Measurements from ENCODE around the gene MGAT3. TPM values are rescaled to one million over a fixed set of nuclear protein-coding genes. Genes with fewer than 3 reads are reported as not detected.
"Not testable (repeated sequence)": the region's sequence is repeated elsewhere in the genome, so short reads cannot be mapped to it uniquely, and the experiment has no call there.

MGAT3 gene
- polyA plus RNA-seq, 6 donors from 2014 or later, result 0.11 to 2.8 (median 0.45) TPM; not detected in 1

GRCh38 chr22:39512026-39512425 lies 55.2 kb downstream of the MGAT3 start:
- Mint-ChIP-seq H3K36me3 (peaks cover 20% of the 10 kb centered on the region in 2 donors), H3K9me3 (no peaks in the 10 kb centered on the region), H3K27me3 (no peaks in the 10 kb centered on the region), H3K4me3 (no peak overlapping the region), H3K27ac (no peak overlapping the region), H3K4me1 (peaks cover 32 to 35% (median 34%) of the 10 kb centered on the region in 3 donors)
- no peak for ATAC-seq (ENCODE audit: low read depth in 2 of 2)
- no peak for DNase-seq

- Mint-ChIP-seq H3K36me3 (peaks cover 19 to 20% of the 10 kb centered on the region in 2 donors), H3K27ac (peak overlapping the region in 1 of 6 donors; percentile 73), H3K27me3 (no peaks in the 10 kb centered on the region), H3K4me3 (no peak overlapping the region), H3K9me3 (no peaks in the 10 kb centered on the region), H3K4me1 (peaks cover 26 to 37% (median 26%) of the 10 kb centered on the region in 3 donors)
- no peak for DNase-seq
- no peak for ATAC-seq (ENCODE audit: low read depth in 2 of 2)
Observed at GRCh38 chr22:39513791-39514190, 57.0 kb downstream of the MGAT3 start.

DNA sequence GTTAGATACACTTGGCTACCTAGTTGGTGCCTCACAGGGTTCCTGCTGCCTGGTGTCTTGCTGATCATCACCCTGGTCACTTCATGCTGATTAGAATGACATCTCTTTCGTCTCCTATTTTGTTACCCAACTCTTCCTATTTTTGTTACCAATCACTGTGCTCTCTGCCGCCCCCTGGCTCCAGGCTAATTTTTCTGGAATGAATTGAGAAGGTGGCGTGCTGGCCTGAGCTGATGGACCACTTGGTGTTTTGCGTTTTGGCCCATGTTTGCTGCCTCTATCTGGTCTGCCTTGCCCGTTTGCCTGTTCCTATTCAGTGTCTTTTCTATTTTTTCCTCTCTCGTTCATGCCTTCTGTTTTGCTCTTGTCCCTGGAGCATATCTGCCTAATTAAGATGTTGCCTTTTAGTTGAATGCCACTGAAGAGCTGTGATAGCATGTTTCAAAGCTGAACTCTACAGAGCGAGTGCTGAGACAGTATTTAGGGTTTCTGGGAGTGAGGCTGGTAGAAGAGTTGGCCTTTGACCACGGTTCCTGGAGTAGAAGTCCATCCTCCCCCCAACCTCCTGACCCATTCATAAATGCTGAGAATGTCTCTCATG lies 57.7 kb downstream of the MGAT3 start:
- Mint-ChIP-seq H3K27ac (peak overlapping the region in 2 of 6 donors; percentile 17 to 86), H3K27me3 (no peaks in the 10 kb centered on the region), H3K36me3 (peaks cover 15 to 16% of the 10 kb centered on the region in 2 donors), H3K4me3 (peak overlapping the region in 1 of 8 donors; percentile 64), H3K9me3 (no peaks in the 10 kb centered on the region), H3K4me1 (peaks cover 22 to 40% (median 24%) of the 10 kb centered on the region in 3 donors)
- DNase-seq, result peak; percentile 46
- ATAC-seq (ENCODE audit: low read depth in 2 of 2), result peak; percentile 32 to 40

DNA sequence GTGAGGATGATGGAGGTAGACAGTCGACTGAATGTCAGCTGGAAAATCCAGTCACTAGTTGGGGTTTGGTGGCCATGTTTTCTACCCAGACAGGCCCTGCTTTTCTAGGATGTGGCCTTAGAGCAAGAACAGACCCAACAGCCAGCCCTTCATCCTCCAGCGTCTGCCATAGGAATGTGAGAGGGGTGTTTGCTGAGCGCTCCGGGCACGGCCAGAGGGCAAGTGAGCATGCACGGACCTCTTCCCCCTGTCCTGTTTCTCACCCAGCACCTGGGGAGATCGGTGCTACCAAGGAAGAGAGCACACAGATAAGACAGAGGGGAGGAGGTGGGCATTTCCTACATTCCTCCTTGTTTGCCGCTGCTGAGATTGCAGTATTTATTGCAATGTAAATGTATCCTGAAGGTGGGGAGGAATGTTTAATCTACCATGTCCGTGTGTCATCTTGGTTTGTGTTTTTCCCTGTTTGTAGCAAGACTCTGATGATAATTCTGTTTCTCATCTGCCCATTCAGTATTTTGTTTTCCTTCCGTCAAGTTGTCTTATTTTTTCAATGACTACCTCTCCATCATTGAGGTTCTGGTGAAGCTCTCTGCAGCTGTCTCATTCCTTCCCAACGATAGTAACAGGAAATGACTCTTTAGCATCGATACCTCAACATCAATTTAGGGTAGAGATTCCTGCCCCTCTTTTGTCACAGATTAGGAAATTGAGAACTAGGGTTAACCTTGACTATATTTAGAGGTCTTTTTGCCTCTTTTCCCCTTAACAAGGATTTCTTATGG lies 58.6 kb downstream of the MGAT3 start:
- H3K27ac Mint-ChIP-seq, result peak overlapping the region in 2 of 6 donors; percentile 66 to 93
- H3K36me3 Mint-ChIP-seq, result peaks cover 10 to 12% of the 10 kb centered on the region in 2 donors
- H3K4me1 Mint-ChIP-seq, result peaks cover 20 to 35% (median 22%) of the 10 kb centered on the region in 3 donors
- H3K4me3 Mint-ChIP-seq, result peak overlapping the region in 2 of 8 donors; percentile 54 to 71
- no peaks in the 10 kb centered on the region for H3K27me3 Mint-ChIP-seq
- DNase-seq, result no peak
- peaks cover 0 to 4% (median 0%) of the 10 kb centered on the region in 7 donors for H3K9me3 Mint-ChIP-seq
- ATAC-seq (ENCODE audit: low read depth in 2 of 2), result no peak

DNA sequence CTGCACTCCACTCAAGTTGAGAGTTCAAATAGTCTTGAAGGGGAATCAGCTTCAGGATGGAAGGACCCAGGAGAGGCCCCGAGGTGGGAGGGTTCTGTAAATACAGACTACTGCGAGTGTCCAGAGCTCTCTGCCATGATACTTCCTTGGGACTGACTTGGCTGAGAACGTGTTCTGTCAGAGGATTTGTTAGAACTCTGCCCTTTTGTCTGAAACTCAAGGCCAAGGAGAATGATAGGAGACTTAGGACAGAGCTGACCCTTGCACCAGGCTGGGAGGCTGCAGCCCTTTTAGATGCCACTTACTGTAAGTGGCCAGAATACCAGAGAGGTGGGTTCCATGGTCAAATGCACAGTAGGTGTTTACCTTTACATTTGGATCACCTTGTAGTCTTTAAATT lies 60.7 kb downstream of the MGAT3 start:
- ATAC-seq (ENCODE audit: low read depth in 2 of 2) (no peak), DNase-seq (no peak)
- H3K36me3 Mint-ChIP-seq, result peaks cover 12 to 18% of the 10 kb centered on the region in 2 donors
- peak overlapping the region in 2 of 8 donors; percentile 61 to 90 for H3K4me3 Mint-ChIP-seq
- H3K27me3 Mint-ChIP-seq, result no peaks in the 10 kb centered on the region
- H3K9me3 Mint-ChIP-seq, result peaks cover 0 to 4% (median 0%) of the 10 kb centered on the region in 7 donors
- H3K27ac Mint-ChIP-seq, result peak overlapping the region in 1 of 6 donors; percentile 79
- H3K4me1 Mint-ChIP-seq, result peaks cover 30 to 41% (median 32%) of the 10 kb centered on the region in 3 donors

- H3K9me3 Mint-ChIP-seq, result peaks cover 0 to 4% (median 0%) of the 10 kb centered on the region in 7 donors
- H3K4me3 Mint-ChIP-seq, result peak overlapping the region in 7 of 8 donors; percentile 81 to 100 (median 97)
- ATAC-seq (ENCODE audit: low read depth in 2 of 2), result no peak
- no peak for DNase-seq
- peaks cover 7 to 18% of the 10 kb centered on the region in 2 donors for H3K36me3 Mint-ChIP-seq
- peaks cover 33 to 49% (median 38%) of the 10 kb centered on the region in 3 donors for H3K4me1 Mint-ChIP-seq
- H3K27me3 Mint-ChIP-seq, result no peaks in the 10 kb centered on the region
- H3K27ac Mint-ChIP-seq, result peak overlapping the region in 1 of 6 donors; percentile 99
Observed at GRCh38 chr22:39518144-39518786, 61.5 kb downstream of the MGAT3 start.

DNA sequence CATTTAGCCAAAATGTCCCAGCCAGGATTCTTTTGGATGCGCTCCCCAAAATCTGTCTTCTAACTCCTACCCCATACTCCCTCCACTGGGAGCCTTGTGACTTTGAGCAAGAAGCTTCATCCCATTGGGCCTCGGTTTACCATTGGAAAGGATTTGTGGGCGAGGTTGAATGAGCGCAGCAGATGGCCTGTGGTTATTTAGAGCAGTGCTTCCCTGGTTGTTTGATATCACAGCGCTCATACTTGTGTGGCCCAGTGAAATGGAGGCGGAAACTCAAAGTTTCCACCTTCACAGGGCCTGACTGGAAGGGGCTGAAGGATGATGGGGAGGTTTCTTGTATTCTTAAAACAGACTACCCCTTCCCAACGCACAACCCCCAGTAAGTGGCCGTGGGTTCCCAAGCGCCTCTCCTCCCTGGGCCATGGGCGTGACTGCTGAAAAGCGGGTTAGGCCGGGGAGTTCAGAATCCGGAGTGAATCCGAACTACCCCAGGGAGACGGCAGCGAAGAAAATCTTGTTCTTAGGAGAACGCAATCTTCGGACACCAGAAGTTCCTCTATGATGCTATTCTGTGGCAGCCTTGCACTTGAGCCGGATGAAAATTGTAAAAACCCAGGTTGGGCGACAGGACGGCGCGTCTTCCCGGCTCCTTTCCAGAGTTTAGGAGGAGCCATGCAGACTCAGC lies 62.3 kb downstream of the MGAT3 start:
- peaks cover 0 to 4% (median 0%) of the 10 kb centered on the region in 7 donors for H3K9me3 Mint-ChIP-seq
- ATAC-seq (ENCODE audit: low read depth in 2 of 2) (no peak), DNase-seq (no peak)
- peaks cover 34 to 52% (median 42%) of the 10 kb centered on the region in 3 donors for H3K4me1 Mint-ChIP-seq
- peak overlapping the region in 5 of 6 donors; percentile 79 to 100 (median 99) for H3K27ac Mint-ChIP-seq
- no peaks in the 10 kb centered on the region for H3K27me3 Mint-ChIP-seq
- peak overlapping the region; percentile 90 to 100 (median 98) for H3K4me3 Mint-ChIP-seq
- H3K36me3 Mint-ChIP-seq, result peaks cover 7 to 16% of the 10 kb centered on the region in 2 donors

DNA sequence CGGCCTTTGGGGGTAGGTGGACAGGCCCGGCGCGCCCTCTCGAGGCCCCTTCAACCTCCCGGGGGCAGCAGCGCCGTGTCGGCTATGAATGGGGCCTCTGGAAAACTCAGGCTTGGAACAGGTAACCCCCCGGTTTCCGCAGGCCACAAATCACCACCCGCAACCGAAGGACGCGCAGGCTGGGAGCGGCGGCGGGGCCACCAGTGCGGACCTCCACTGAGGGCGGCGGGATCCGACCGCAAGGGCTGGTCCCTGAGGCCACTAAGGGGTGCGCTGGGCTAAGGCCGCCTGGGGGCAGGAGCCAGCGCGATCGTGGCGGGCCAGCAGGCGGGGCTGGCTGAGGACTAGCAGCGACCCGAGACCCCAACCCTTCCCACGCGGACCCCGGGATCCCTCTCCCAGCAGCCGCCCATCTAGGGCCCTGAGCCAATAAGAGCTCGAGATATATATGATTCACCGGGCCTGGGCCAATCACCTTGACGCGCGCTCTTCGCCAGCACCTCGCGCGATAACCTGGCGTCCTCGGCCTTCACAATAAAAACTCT lies 62.9 kb downstream of the MGAT3 start:
- no peaks in the 10 kb centered on the region for H3K27me3 Mint-ChIP-seq
- H3K4me1 Mint-ChIP-seq, result peaks cover 32 to 53% (median 44%) of the 10 kb centered on the region in 3 donors
- H3K9me3 Mint-ChIP-seq, result peaks cover 0 to 4% (median 0%) of the 10 kb centered on the region in 7 donors
- DNase-seq (peak; percentile 95), ATAC-seq (ENCODE audit: low read depth in 2 of 2) (peak; percentile 91 to 93)
- H3K4me3 Mint-ChIP-seq, result peak overlapping the region; percentile 90 to 100 (median 98)
- peaks cover under 1 to 10% of the 10 kb centered on the region in 2 donors for H3K36me3 Mint-ChIP-seq
- peak overlapping the region; percentile 98 to 100 (median 99) for H3K27ac Mint-ChIP-seq

GRCh38 chr22:39520226-39521105 lies 63.7 kb downstream of the MGAT3 start, which contains the start of gene ATF4:
Gene ATF4, plus strand, starts transcription at chr22:39520562. Its CDS starts 884 bp downstream, at chr22:39521446.
- H3K27me3 Mint-ChIP-seq, result no peaks in the 10 kb centered on the region
- H3K27ac Mint-ChIP-seq, result peak within 1 kb of the TSS; percentile 98 to 100 (median 99)
- H3K4me1 Mint-ChIP-seq, result peaks cover 37 to 55% (median 49%) of the 10 kb centered on the region in 3 donors
- DNase-seq (peak; percentile 64), ATAC-seq (ENCODE audit: low read depth in 2 of 2) (peak; percentile 45 to 57)
- H3K36me3 Mint-ChIP-seq, result peaks cover 0 to 9% of the 10 kb centered on the region in 2 donors
- H3K9me3 Mint-ChIP-seq, result peaks cover 0 to 4% (median 0%) of the 10 kb centered on the region in 7 donors
- H3K4me3 Mint-ChIP-seq, result peak within 1 kb of the TSS; percentile 90 to 100 (median 98)

DNA sequence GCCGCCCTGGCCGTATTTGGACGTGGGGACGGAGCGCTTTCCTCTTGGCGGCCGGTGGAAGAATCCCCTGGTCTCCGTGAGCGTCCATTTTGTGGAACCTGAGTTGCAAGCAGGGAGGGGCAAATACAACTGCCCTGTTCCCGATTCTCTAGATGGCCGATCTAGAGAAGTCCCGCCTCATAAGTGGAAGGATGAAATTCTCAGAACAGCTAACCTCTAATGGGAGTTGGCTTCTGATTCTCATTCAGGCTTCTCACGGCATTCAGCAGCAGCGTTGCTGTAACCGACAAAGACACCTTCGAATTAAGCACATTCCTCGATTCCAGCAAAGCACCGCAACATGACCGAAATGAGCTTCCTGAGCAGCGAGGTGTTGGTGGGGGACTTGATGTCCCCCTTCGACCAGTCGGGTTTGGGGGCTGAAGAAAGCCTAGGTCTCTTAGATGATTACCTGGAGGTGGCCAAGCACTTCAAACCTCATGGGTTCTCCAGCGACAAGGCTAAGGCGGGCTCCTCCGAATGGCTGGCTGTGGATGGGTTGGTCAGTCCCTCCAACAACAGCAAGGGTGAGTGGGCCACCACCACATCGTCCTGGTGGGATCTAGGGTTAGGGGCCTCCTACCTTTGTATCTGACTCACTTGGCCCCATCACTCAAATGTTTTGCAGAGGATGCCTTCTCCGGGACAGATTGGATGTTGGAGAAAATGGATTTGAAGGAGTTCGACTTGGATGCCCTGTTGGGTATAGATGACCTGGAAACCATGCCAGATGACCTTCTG lies 64.5 kb downstream of the MGAT3 start:
- Mint-ChIP-seq H3K27ac (peak overlapping the region; percentile 89 to 100 (median 99)), H3K4me1 (peaks cover 35 to 55% (median 52%) of the 10 kb centered on the region in 3 donors), H3K4me3 (peak overlapping the region; percentile 90 to 100 (median 98))
- DNase-seq; H3K27me3 Mint-ChIP-seq; H3K36me3 Mint-ChIP-seq; H3K9me3 Mint-ChIP-seq; ATAC-seq (ENCODE audit: low read depth in 2 of 2): not testable (repeated sequence)

GRCh38 chr22:39522091-39522490 lies 65.3 kb downstream of the MGAT3 start:
- not testable (repeated sequence) for ATAC-seq (ENCODE audit: low read depth in 2 of 2); H3K27me3 Mint-ChIP-seq; DNase-seq; H3K36me3 Mint-ChIP-seq; H3K9me3 Mint-ChIP-seq
- peaks cover 40 to 59% (median 58%) of the 10 kb centered on the region in 3 donors for H3K4me1 Mint-ChIP-seq
- H3K4me3 Mint-ChIP-seq, result peak overlapping the region; percentile 90 to 100 (median 98)
- peak overlapping the region in 4 of 6 donors; percentile 81 to 99 (median 92) for H3K27ac Mint-ChIP-seq

All from naive B cell (primary cell).